Measurements from ENCODE around the gene SH3D19. TPM values are rescaled to one million over a fixed set of nuclear protein-coding genes. Genes with fewer than 3 reads are reported as not detected.

The SH3D19 gene
- total RNA-seq, 4 donors from 2014 or later = 54.4 to 148 (median 79.1) TPM

GRCh38 chr4:151340751-151341385 lies 15.5 kb upstream of the SH3D19 start:
- no peak for DNase-seq (ENCODE audit: low spot score in 2 of 2)
- H3K4me1 ChIP-seq = no peaks in the 10 kb centered on the region
- H3K9me3 ChIP-seq = no peaks in the 10 kb centered on the region
- no peak overlapping the region for H3K27ac ChIP-seq
- TF ChIP-seq POLR2A (IDR thresholded peaks at IDR 0.05) (no peak), POLR2AphosphoS5 (IDR thresholded peaks at IDR 0.05) (no peak), EP300 (IDR thresholded peaks at IDR 0.05) (no peak), CTCF (IDR thresholded peaks at IDR 0.05) (no peak)
- H3K4me3 ChIP-seq = no peak overlapping the region
- H3K36me3 ChIP-seq = no peaks in the 10 kb centered on the region
- WGBS = 90% methylated on average over 5 of the region's 5 CpGs
- H3K27me3 ChIP-seq = no peaks in the 10 kb centered on the region

GRCh38 chr4:151339467-151339866 lies 14.1 kb upstream of the SH3D19 start:
- Histone ChIP-seq H3K9me3 (no peaks in the 10 kb centered on the region), H3K4me3 (no peak overlapping the region), H3K27ac (no peak overlapping the region), H3K36me3 (no peaks in the 10 kb centered on the region), H3K27me3 (no peaks in the 10 kb centered on the region), H3K4me1 (no peaks in the 10 kb centered on the region)
- WGBS = 53% methylated on average over 2 of the region's 2 CpGs
- TF ChIP-seq POLR2AphosphoS5 (IDR thresholded peaks at IDR 0.05) (no peak), POLR2A (IDR thresholded peaks at IDR 0.05) (no peak), CTCF (IDR thresholded peaks at IDR 0.05) (no peak), EP300 (IDR thresholded peaks at IDR 0.05) (no peak)
- no peak for DNase-seq (ENCODE audit: low spot score in 2 of 2)

- Histone ChIP-seq H3K36me3 (no peaks in the 10 kb centered on the region), H3K4me3 (no peak overlapping the region), H3K27ac (no peak overlapping the region), H3K27me3 (no peaks in the 10 kb centered on the region), H3K4me1 (no peaks in the 10 kb centered on the region), H3K9me3 (no peaks in the 10 kb centered on the region)
- WGBS = 77% methylated on average over 1 of the region's 1 CpG
- no peak for DNase-seq (ENCODE audit: low spot score in 2 of 2)
- TF ChIP-seq POLR2A (IDR thresholded peaks at IDR 0.05) = no peak
- no peak for TF ChIP-seq POLR2AphosphoS5 (IDR thresholded peaks at IDR 0.05)
- no peak for TF ChIP-seq EP300 (IDR thresholded peaks at IDR 0.05)
- no peak for TF ChIP-seq CTCF (IDR thresholded peaks at IDR 0.05)
Measured at GRCh38 chr4:151331276-151332042, 6.1 kb upstream of the SH3D19 start.

DNA sequence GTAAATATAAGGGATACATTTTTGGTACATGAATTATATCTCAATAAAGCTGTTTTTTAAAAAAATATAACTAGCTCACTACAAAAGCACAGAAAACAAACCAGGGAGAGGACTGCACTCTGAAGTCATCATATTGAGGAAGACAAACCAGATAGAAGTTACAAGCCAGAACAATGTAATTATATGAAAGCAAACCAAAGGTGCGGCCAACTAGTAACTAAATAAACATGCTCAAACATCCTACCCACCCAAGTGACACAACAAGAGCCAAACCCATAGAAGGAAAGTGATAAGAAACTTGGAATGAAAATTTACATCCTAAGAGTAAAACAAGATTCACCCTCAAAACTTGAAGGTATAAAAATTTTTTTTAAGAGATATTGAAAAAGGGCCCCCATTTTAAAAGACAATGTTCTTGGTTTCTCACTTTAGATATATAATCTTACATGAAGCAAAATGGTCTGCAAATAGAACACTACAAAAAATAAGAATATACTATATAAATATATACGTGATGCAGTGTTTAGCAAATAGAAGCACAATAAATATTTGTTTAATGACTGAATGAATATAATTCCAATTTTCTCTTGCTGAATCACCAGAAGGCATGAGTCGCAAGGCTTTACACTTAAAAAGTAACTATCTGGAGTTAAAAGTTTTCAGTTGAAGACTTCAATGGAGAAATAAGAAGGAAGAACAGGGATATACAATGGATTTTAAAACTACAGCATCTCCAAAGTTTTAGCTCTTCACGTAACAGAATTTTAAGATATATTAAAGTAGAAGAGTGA lies 4.0 kb upstream of the SH3D19 start:
- TF ChIP-seq POLR2A (IDR thresholded peaks at IDR 0.05) (no peak), POLR2AphosphoS5 (IDR thresholded peaks at IDR 0.05) (no peak), CTCF (IDR thresholded peaks at IDR 0.05) (no peak), EP300 (IDR thresholded peaks at IDR 0.05) (no peak)
- WGBS = 81% methylated on average over 4 of the region's 4 CpGs
- Histone ChIP-seq H3K36me3 (no peaks in the 10 kb centered on the region), H3K4me3 (no peak overlapping the region), H3K4me1 (peaks cover 9% of the 10 kb centered on the region), H3K27me3 (no peaks in the 10 kb centered on the region), H3K9me3 (no peaks in the 10 kb centered on the region), H3K27ac (no peak overlapping the region)
- no peak for DNase-seq (ENCODE audit: low spot score in 2 of 2)

DNA sequence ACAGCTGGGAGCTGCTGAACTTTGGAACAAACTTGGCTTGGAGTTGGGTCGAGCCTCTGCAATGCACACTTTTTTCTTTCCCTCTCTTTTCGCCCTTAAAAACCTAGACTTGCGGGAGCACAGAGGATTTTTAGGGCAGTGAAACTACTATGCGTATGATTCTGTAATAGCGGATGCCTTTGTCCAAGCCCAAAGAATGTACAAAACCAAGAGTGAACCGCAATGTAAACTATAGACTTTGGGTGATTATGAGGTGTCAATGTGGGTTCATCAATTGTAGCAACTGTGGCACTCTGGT lies 493 bp upstream of the SH3D19 start:
- Histone ChIP-seq H3K27me3 (no peaks in the 10 kb centered on the region), H3K4me1 (peaks cover 39% of the 10 kb centered on the region), H3K27ac (peak overlapping the region; percentile 95), H3K36me3 (no peaks in the 10 kb centered on the region), H3K9me3 (no peaks in the 10 kb centered on the region), H3K4me3 (peak overlapping the region; percentile 94)
- DNase-seq (ENCODE audit: low spot score in 2 of 2) = no peak
- 30% methylated on average over 6 of the region's 6 CpGs for WGBS
- no peak for TF ChIP-seq POLR2A (IDR thresholded peaks at IDR 0.05)
- TF ChIP-seq CTCF (IDR thresholded peaks at IDR 0.05) = no peak
- no peak for TF ChIP-seq EP300 (IDR thresholded peaks at IDR 0.05)
- TF ChIP-seq POLR2AphosphoS5 (IDR thresholded peaks at IDR 0.05) = no peak
